WTC11 (cell line): ENCODE results near the gene TBL1XR1.

Experiments
- CTCF ChIP-seq: fragments of 200-600 bp; IDR thresholded peaks from 2 replicates; pipeline ENCODE4 v1.8.0; 2022; ENCODE audit warnings: antibody characterized with exemption
- ESRRA ChIP-seq: sonication (generic); formaldehyde crosslinking; IDR thresholded peaks from 2 replicates; pipeline ENCODE4 v1.8.1; 2022; ENCODE audit warnings: mild to moderate bottlenecking, missing genetic modification reagents, borderline replicate concordance
- MAX ChIP-seq: sonication (generic); formaldehyde crosslinking; IDR thresholded peaks from 2 replicates; pipeline ENCODE4 v1.8.0; 2022; ENCODE audit warnings: mild to moderate bottlenecking, missing genetic modification reagents
- USF2 ChIP-seq: sonication (generic); formaldehyde crosslinking; IDR thresholded peaks from 2 replicates; pipeline ENCODE4 v1.8.1; 2023; ENCODE audit warnings: mild to moderate bottlenecking, missing genetic modification reagents, moderate library complexity

- TF ChIP-seq CTCF: no peak
- TF ChIP-seq MAX (CRISPR knock-in tag): no peak
- TF ChIP-seq USF2 (CRISPR knock-in tag): no peak
- TF ChIP-seq ESRRA (CRISPR knock-in tag): no peak
Measured at GRCh38 chr3:177203689-177204395, 6.6 kb upstream of the TBL1XR1 start.
